HG03066 (cell line): Measurements from ENCODE around the gene IFIH1.

Experiments used
- ATAC-seq: cut with Tn5 transposase; IDR thresholded peaks from one replicate; pipeline ENCODE4 v1.9.1; 2021; ENCODE audit warnings: low read depth; ENCODE audit not compliant: unreplicated experiment

The IFIH1 gene

DNA sequence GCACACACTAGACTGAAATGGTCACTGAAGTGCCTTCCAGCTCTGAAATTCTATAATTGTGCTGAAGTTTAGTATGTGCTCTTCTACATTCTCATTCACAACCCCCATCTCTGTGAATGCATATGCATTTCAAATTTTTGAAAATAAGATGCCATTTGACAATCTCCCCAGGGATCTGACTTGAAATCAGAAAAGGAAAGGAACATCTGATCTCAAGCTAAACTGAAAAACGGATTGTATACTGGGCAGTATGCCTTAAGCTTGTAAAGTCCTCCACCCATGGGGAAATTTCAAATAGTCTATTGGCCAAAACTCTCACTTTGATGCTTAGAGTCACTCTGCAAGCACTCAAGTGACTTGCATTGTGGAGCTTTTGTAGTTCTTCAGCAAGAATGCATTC, 98.1 kb downstream of the IFIH1 start:
- no peak for ATAC-seq

DNA sequence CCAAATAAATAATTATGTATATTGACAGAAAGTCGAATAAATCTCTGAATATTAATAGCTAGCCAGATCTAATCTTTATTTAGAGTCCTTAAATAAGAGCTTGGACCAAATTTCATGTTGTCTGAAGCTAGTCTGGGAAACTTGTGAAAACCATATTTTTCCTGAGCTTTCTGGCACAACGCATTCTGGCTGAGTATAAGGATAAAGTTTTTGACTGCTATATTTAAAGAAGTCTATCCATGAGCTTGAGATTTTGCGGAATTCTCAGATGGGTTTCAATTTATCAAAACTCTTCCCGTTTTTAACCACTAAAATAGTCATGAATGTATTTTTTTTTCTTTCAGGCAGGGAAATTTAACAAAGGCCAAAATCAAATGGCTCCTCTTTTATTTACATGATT, 99.1 kb downstream of the IFIH1 start:
- no peak for ATAC-seq

- no peak for ATAC-seq
These were observed 100.9 kb downstream of the IFIH1 start for GRCh38 chr2:162217598-162217997.
